ENCODE data around the gene RFWD3.
"Not testable (repeated sequence)": the region's sequence is repeated elsewhere in the genome, so short reads cannot be mapped to it uniquely, and the experiment has no call there.

Gene RFWD3

DNA sequence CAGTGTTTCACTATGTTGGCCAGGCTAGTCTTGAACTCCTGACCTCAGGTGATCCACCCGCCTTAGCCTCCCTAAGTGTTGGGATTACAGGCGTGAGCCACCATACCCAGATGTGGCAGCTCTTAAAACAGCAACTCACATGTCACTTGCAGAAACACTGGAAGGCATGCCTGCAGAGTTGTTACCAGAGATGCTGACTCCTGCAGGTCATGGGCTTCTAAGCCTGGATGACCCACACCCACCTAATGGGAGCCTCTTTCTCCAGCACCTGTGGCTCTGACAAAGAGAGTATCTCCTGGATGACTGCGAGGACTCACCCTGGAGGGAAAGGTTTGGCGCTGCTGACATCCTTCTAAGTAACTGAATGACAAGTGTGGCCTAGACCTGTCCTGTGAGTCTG is 11.2 kb upstream of the RFWD3 start:
- Mint-ChIP-seq H3K9me3 (peaks cover 2% of the 10 kb centered on the region), H3K4me1 (no peaks in the 10 kb centered on the region), H3K27ac (no peak overlapping the region), H3K4me3 (no peak overlapping the region), H3K36me3 (ENCODE audit: low read depth) (no peaks in the 10 kb centered on the region), H3K27me3 (ENCODE audit: low read depth) (peaks cover 4% of the 10 kb centered on the region)
- TF ChIP-seq, protein P1, sequence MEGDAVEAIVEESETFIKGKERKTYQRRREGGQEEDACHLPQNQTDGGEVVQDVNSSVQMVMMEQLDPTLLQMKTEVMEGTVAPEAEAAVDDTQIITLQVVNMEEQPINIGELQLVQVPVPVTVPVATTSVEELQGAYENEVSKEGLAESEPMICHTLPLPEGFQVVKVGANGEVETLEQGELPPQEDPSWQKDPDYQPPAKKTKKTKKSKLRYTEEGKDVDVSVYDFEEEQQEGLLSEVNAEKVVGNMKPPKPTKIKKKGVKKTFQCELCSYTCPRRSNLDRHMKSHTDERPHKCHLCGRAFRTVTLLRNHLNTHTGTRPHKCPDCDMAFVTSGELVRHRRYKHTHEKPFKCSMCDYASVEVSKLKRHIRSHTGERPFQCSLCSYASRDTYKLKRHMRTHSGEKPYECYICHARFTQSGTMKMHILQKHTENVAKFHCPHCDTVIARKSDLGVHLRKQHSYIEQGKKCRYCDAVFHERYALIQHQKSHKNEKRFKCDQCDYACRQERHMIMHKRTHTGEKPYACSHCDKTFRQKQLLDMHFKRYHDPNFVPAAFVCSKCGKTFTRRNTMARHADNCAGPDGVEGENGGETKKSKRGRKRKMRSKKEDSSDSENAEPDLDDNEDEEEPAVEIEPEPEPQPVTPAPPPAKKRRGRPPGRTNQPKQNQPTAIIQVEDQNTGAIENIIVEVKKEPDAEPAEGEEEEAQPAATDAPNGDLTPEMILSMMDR (IDR thresholded peaks at IDR 0.05; ENCODE audit: unreplicated experiment in 3 of 3), result no peak

DNA sequence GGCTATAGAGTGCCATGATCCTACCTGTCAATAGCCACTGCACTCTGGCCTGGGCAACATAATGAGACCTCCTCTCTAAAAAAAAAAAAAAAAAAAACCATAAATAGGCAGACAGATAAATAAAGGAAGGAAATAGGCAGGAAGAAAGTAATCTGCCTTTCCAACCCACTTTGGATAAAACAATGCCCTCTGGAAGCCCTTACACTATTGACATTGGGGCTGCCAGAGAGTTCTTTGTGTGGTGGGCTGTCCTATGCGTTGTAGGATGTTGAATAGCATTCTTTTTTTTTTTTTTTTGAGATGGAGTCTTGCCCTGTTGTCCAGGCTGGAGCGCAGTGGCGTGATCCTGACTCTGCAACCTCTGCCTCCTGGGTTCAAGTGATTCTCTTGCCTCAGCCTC is 7.2 kb upstream of the RFWD3 start:
- Mint-ChIP-seq H3K27ac (no peak overlapping the region), H3K4me3 (no peak overlapping the region), H3K36me3 (ENCODE audit: low read depth) (no peaks in the 10 kb centered on the region), H3K9me3 (peaks cover 13% of the 10 kb centered on the region), H3K4me1 (no peaks in the 10 kb centered on the region), H3K27me3 (ENCODE audit: low read depth) (peaks cover 4% of the 10 kb centered on the region)
- TF ChIP-seq, protein P1 (IDR thresholded peaks at IDR 0.05; ENCODE audit: unreplicated experiment in 3 of 3), result no peak

DNA sequence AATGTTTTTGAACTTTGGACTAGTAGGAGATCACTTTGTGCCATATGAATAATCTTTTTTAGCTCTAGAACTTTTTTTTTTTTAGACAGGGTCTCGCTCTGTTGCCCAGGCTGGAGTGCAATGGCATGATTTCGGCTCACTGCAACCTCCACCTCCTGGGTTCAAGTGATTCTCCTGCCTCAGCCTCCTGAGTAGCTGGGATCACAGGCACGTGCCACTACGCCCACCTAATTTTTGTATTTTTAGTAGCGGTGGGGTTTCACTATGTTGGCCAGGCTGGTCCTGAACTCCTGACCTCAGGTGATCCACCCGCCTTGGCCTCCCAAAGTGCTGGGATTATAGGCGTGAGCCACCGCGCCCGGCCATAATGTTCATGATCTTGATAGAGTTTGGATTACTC is 2.2 kb upstream of the RFWD3 start:
- Mint-ChIP-seq H3K4me3 (peak overlapping the region in 1 of 3 experiments; percentile 63), H3K9me3 (peaks cover 27% of the 10 kb centered on the region), H3K36me3 (ENCODE audit: low read depth) (peaks cover 24% of the 10 kb centered on the region), H3K4me1 (peaks cover 11% of the 10 kb centered on the region)
- H3K27me3 Mint-ChIP-seq (ENCODE audit: low read depth); H3K27ac Mint-ChIP-seq: not testable (repeated sequence)

DNA sequence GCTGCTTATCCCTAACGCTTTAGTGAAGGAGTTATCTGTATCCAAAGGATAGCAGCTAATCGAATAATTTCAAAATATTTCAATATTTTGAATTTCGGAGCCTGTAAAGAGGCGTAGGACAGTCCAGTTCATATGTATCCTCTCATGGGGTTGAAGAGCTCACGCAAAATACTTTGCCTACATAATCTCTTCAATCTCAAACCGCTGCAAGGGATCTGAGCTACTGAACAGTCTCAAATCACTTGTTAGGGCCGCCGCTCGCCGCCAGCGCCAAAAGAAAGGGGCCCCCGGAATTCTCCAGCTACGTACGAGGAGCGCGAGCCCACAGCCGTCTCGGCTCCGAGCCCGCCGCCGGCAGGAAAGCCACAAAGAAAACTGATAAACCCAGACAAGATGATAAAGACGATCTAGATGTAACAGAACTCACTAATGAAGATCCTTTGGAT is 601 bp upstream of the RFWD3 start:
- no peaks in the 10 kb centered on the region for H3K27me3 Mint-ChIP-seq (ENCODE audit: low read depth)
- H3K9me3 Mint-ChIP-seq, result peaks cover 25% of the 10 kb centered on the region
- peaks cover 39% of the 10 kb centered on the region for H3K36me3 Mint-ChIP-seq (ENCODE audit: low read depth)
- peak overlapping the region; percentile 81 to 91 (median 90) for H3K27ac Mint-ChIP-seq
- TF ChIP-seq, protein P1 (IDR thresholded peaks at IDR 0.05; ENCODE audit: unreplicated experiment in 3 of 3), result no peak
- H3K4me3 Mint-ChIP-seq, result peak overlapping the region; percentile 93 to 96 (median 94)
- H3K4me1 Mint-ChIP-seq, result peaks cover 15% of the 10 kb centered on the region

DNA sequence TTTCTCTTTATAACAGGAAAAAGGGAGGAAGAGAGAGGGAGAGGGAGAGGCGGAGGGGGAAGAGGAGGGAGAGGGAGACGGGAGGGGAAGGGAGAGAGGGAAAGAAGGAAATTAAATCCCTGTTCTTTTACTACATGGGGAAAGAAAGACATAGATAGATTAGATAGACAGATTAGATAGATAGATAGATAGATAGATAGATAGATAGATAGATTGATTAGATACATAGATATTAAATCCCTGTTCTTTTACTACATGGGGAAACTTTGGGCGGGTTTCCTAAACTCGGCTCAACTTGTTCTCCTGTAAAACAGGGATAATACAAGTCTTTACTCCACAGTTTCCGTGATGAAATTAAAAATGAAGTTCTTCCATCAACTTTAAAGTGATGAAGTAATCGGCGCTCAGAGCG is 661 bp downstream of the RFWD3 start:
- peak overlapping the region; percentile 93 to 96 (median 94) for H3K4me3 Mint-ChIP-seq

DNA sequence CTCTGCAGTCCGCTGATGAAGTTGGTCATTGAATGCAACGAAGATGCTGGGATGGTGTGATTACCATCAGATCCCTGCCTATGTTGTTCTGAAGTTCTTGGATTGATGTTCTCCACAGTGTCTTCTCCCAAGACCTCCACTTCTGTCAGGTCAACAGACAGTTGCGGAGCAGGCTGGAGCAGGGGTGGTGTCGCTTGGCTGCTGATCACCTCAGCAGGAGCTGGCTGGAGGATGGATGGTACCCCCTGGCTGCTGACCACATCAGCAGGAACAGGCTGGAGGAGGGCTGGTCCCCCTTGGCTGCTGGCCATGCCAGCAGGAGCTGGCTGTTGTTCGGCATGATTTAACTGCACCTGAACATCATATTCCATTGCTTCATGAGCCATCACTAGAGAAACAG is 5.6 kb downstream of the RFWD3 start:
- peaks cover 6% of the 10 kb centered on the region for H3K4me1 Mint-ChIP-seq
- TF ChIP-seq, protein P1 (IDR thresholded peaks at IDR 0.05; ENCODE audit: unreplicated experiment in 3 of 3), result no peak
- no peak overlapping the region for H3K4me3 Mint-ChIP-seq
- H3K9me3 Mint-ChIP-seq, result no peaks in the 10 kb centered on the region
- H3K27me3 Mint-ChIP-seq (ENCODE audit: low read depth), result no peaks in the 10 kb centered on the region
- peaks cover 76% of the 10 kb centered on the region for H3K36me3 Mint-ChIP-seq (ENCODE audit: low read depth)
- no peak overlapping the region for H3K27ac Mint-ChIP-seq

More for the DNA sequence above, 661 bp downstream of the RFWD3 start:
- peaks cover 48% of the 10 kb centered on the region for H3K36me3 Mint-ChIP-seq (ENCODE audit: low read depth)
- TF ChIP-seq, protein P1 (IDR thresholded peaks at IDR 0.05; ENCODE audit: unreplicated experiment in 3 of 3), result no peak
- H3K4me1 Mint-ChIP-seq, result peaks cover 17% of the 10 kb centered on the region
- no peaks in the 10 kb centered on the region for H3K27me3 Mint-ChIP-seq (ENCODE audit: low read depth)
- peak overlapping the region in 1 of 3 experiments; percentile 34 for H3K27ac Mint-ChIP-seq
- H3K9me3 Mint-ChIP-seq, result peaks cover 20% of the 10 kb centered on the region

Measured in nephron (organoid).